Spleen (tissue), 7 donors: ENCODE data around the gene MPV17L2.

Experiments
- POLR2A ChIP-seq, 3 donors: fragments of 450-650 bp; IDR thresholded peaks; one replicate each; pipeline ENCODE4 v1.5.1; 2017; ENCODE audit warnings: antibody characterized with exemption in 3 of 3, mild to moderate bottlenecking in 1 of 3
- TF ChIP-seq, protein P1 (sequence below), 11 experiments: fragments of 200-600 bp in 7 of 11; fragments of 450-650 bp in 4 of 11; sonication (generic) in 4 of 11; IDR thresholded peaks in 8 of 11; conservative IDR thresholded peaks in 3 of 11; 1 replicate in 7 of 11; 2 replicates in 4 of 11; pipeline versions ENCODE4 v1.4.0 to v1.8.0; 2016 to 2021; ENCODE audit warnings: antibody characterized with exemption in 11 of 11, inconsistent platforms in 4 of 11, mild to moderate bottlenecking in 1 of 11
- donor health status: DM: no; HTN: no; CAD: no; lungs with moderate emphysema.
- donor health status: DM: no; HTN: no; CAD: no.
- donor health status: DM: no; HTN: no; CAD: no.

DNA sequence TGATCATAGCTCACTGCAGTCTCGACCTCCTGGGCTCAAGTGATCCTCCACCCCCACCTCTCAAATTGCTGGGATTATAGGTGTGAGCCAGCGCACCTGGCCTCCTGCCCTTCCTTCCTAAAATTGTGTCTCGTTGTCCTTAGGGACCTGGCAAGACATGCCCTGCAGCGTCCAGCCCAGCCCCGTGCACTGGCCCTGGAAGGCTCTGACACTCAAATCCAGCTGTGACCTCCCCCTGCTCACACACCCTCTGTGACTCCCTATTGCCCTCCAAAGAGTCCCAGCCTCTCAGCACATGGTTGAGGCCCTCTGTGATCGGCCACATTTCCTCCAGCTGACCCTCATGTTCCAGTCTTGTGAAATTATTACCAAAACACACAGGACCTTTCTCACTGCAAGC, 4.9 kb downstream of the MPV17L2 start:
- TF ChIP-seq, protein P1, sequence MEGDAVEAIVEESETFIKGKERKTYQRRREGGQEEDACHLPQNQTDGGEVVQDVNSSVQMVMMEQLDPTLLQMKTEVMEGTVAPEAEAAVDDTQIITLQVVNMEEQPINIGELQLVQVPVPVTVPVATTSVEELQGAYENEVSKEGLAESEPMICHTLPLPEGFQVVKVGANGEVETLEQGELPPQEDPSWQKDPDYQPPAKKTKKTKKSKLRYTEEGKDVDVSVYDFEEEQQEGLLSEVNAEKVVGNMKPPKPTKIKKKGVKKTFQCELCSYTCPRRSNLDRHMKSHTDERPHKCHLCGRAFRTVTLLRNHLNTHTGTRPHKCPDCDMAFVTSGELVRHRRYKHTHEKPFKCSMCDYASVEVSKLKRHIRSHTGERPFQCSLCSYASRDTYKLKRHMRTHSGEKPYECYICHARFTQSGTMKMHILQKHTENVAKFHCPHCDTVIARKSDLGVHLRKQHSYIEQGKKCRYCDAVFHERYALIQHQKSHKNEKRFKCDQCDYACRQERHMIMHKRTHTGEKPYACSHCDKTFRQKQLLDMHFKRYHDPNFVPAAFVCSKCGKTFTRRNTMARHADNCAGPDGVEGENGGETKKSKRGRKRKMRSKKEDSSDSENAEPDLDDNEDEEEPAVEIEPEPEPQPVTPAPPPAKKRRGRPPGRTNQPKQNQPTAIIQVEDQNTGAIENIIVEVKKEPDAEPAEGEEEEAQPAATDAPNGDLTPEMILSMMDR (IDR thresholded peaks at IDR 0.05 in 8 of 11, conservative IDR thresholded peaks at IDR 0.05 in 3 of 11), result no peak
- TF ChIP-seq POLR2A (IDR thresholded peaks at IDR 0.05), result no peak
